Naive B cell (primary cell): ENCODE data around the gene SCLY. TPM values are rescaled to one million over a fixed set of nuclear protein-coding genes. Genes with fewer than 3 reads are reported as not detected.

Experiments used
- ATAC-seq, 2 donors: fragments of 150-1000 bp; cut with Tn5 transposase; 2 replicates each; pipeline ENCODE4 v1.10.0; 2021; ENCODE audit warnings: low read depth in 2 of 2, mild to moderate bottlenecking in 2 of 2, moderate library complexity in 2 of 2
- DNase-seq: peaks from one replicate; pipeline ENCODE4 v3.0.0; 2022
- H3K27ac Mint-ChIP-seq, 6 donors: one replicate each; pipeline ENCODE4 v1.8.0; 2020 to 2022; ENCODE audit warnings: mild to moderate bottlenecking in 6 of 6, mixed read lengths in 6 of 6, moderate library complexity in 5 of 6, inconsistent platforms in 2 of 6
- H3K27me3 Mint-ChIP-seq, 3 donors: one replicate each; pipeline ENCODE4 v1.8.0; 2021 to 2022; ENCODE audit warnings: mixed read lengths in 3 of 3, mild to moderate bottlenecking in 1 of 3
- H3K36me3 Mint-ChIP-seq, 2 donors: one replicate each; pipeline ENCODE4 v1.8.0; 2020 to 2022; ENCODE audit warnings: mixed read lengths in 2 of 2, inconsistent platforms in 1 of 2, mild to moderate bottlenecking in 1 of 2
- H3K4me1 Mint-ChIP-seq, 3 donors: one replicate each; pipeline ENCODE4 v1.8.0; 2020 to 2022; ENCODE audit warnings: mixed read lengths in 3 of 3, inconsistent platforms in 1 of 3, mild to moderate bottlenecking in 1 of 3, moderate library complexity in 1 of 3
- H3K4me3 Mint-ChIP-seq, 8 donors: one replicate each; pipeline ENCODE4 v1.8.0; 2020 to 2022; ENCODE audit warnings: mild to moderate bottlenecking in 8 of 8, mixed read lengths in 8 of 8, moderate library complexity in 8 of 8, inconsistent platforms in 2 of 8
- H3K9me3 Mint-ChIP-seq, 7 donors: one replicate each; pipeline ENCODE4 v1.8.0; 2020 to 2022; ENCODE audit warnings: mixed read lengths in 7 of 7, mild to moderate bottlenecking in 5 of 7, inconsistent platforms in 2 of 7, moderate library complexity in 1 of 7
- polyA plus RNA-seq, 6 donors: library from polyadenylated mRNA; unstranded; fragments of 300-500 nt; fragmentation: Illumina TruSeq; gene quantifications; one replicate each; pipeline ENCODE4 v1.2.3, GENCODE V29; 2021; ENCODE audit warnings: low read depth in 6 of 6

SCLY gene
- polyA plus RNA-seq, 6 donors from 2014 or later: 11.5 to 18.8 (median 15.6) TPM

DNA sequence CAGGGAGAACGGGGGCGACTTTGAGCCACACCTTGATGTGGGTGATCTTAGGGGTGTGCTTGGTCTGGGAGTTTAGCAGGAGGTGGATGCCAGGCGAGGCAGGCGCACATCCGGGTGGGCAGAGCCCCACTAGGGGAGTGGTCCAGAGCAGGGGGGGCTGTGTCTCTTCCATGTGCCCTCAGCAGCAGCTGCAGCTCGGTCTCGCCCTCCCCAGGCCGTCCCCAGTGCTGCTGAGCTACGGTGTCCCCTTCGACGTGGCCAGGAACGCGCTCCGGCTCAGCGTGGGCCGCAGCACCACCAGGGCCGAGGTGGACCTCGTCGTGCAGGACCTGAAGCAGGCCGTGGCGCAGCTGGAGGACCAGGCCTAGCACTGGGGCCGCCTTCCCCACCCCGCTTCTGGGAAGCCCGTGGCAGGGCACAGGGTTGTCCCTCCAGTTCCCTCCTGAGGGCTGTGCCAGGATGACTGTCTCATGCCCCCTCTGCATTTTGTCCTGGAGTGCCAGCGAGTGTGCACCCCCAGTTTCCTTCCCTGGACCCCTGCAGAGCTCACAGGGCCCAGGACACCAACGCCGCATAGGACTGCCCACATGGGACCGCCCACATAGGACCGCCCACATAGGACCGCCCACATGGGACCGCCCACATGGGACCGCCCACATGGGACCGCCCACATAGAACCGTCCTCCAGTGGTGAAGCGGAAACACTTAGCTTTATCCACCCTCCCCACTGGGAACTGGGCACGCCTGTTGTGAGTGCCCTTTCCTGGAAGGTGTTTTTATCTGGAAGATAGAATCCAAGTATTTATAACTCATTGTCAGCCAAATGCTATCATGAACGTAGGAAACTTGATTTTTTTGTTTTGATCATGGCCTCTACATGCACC, 37.4 kb downstream of the SCLY start:
- peak overlapping the region in 6 of 8 donors; percentile 41 to 88 (median 69) for H3K4me3 Mint-ChIP-seq
- H3K4me1 Mint-ChIP-seq: peaks cover 16 to 17% (median 16%) of the 10 kb centered on the region in 3 donors
- H3K27ac Mint-ChIP-seq: peak overlapping the region in 3 of 6 donors; percentile 73 to 90 (median 77)
- peaks cover 0 to 2% (median 0%) of the 10 kb centered on the region in 7 donors for H3K9me3 Mint-ChIP-seq
- H3K27me3 Mint-ChIP-seq: no peaks in the 10 kb centered on the region
- peak; percentile 25 for DNase-seq
- ATAC-seq: peak; percentile 79 to 93
- no peaks in the 10 kb centered on the region for H3K36me3 Mint-ChIP-seq

DNA sequence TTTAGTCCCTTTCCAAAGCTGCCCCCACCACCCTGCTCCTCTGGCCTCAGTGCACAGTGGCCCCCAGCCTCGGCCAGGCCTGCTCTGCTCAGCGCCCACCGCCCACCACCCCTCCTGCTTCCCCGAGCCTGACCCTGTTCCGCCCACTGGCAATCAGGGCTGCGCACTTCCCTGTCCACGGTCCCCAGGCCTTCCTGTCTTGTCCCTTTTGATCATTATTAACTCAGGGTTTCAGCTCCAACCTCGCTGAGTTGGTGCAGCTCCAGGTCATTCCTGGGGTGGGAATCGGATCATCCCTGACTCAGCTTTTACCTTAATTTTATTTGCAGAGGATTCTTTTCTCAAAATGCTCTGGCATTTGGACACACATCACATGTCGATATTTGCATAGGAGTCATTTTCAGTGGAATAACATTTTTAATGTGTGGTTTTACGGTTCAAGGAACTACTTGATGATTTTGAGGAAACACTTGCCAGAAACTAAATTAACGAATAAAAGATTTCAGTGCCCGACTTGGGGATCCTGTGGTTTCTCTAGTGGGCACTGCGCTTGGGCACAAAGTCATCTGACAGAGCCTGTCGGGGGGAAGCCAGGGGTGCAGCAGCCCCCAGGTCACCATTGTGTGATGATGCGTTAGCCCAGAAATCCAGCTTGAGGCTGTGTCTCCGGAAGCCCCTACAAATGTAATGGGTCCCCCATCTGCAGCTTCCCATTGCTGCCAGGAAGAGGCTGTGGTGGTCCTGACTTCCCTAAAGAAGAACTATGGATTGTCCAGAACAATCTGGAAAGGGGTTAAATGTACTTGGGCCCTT, 38.3 kb downstream of the SCLY start:
- peaks cover 0 to 2% (median 0%) of the 10 kb centered on the region in 7 donors for H3K9me3 Mint-ChIP-seq
- peak; percentile 24 to 47 for ATAC-seq
- peak overlapping the region in 5 of 6 donors; percentile 21 to 90 (median 77) for H3K27ac Mint-ChIP-seq
- peaks cover 14 to 16% (median 16%) of the 10 kb centered on the region in 3 donors for H3K4me1 Mint-ChIP-seq
- H3K27me3 Mint-ChIP-seq: no peaks in the 10 kb centered on the region
- H3K36me3 Mint-ChIP-seq: no peaks in the 10 kb centered on the region
- peak overlapping the region; percentile 1 to 88 (median 68) for H3K4me3 Mint-ChIP-seq
- peak; percentile 17 for DNase-seq

DNA sequence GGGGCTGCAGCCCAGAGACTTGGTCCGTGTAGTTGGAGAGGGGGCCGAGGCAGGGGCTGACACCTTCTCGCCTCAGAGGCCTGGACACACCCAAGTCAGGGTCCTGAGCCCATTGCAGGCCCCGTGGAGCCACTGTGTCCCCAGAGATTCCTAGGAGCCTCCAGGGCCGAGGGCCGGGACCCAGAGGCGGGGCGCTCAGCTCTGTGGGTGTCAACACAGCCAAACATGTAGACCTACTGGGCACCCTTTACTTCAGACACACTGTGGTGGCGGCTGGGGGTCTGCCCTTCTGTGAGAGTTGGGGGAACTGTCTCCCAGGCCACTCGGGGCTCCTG, 38.9 kb downstream of the SCLY start:
- peaks cover 0 to 2% (median 0%) of the 10 kb centered on the region in 7 donors for H3K9me3 Mint-ChIP-seq
- H3K36me3 Mint-ChIP-seq: no peaks in the 10 kb centered on the region
- peaks cover 14 to 16% (median 16%) of the 10 kb centered on the region in 3 donors for H3K4me1 Mint-ChIP-seq
- H3K4me3 Mint-ChIP-seq: peak overlapping the region in 5 of 8 donors; percentile 34 to 66 (median 52)
- no peak for ATAC-seq
- no peaks in the 10 kb centered on the region for H3K27me3 Mint-ChIP-seq
- DNase-seq: no peak
- peak overlapping the region in 1 of 6 donors; percentile 77 for H3K27ac Mint-ChIP-seq

DNA sequence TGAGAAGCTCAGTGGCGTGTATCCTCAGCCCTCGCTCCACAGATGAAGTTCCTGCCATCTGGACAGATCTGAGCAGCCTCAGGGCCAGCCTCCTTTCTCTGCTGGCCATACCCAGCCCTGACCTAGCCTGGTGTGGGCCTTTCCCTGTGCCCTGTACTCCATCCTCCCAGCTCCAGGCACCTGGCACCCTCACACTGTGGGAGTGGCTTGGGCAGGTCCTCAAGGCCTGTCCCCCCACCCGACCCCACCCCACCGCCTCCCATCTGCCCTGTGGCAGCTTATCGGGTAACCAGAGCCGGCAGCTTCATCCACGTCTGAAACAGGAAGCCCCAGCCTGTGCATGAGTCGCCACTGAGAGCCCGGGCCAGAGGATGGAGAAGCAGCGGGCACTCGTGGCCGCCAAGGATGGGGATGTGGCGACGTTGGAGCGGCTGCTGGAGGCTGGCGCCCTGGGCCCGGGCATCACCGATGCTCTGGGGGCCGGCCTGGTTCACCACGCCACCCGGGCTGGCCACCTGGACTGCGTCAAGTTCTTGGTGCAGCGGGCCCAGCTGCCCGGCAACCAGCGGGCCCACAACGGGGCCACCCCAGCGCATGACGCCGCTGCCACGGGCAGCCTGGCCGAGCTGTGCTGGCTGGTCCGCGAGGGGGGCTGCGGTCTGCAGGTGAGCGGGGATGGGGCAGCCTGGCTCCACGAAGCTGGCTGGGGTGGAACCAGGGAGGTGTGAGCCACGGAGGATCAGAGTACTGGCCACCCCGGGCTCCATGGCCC, 39.4 kb downstream of the SCLY start, which contains the start of gene ESPNL:
Gene ESPNL (plus strand): TSS at position 292 of the 772 bp plus-strand sequence. CDS start 80 bp downstream, at position 372.
- Mint-ChIP-seq H3K36me3 (no peaks in the 10 kb centered on the region), H3K27me3 (no peaks in the 10 kb centered on the region), H3K4me3 (peak within 1 kb of the TSS; percentile 1 to 88 (median 62)), H3K4me1 (peaks cover 14 to 16% (median 16%) of the 10 kb centered on the region in 3 donors), H3K27ac (peak within 1 kb of the TSS in 4 of 6 donors; percentile 21 to 90 (median 82)), H3K9me3 (peaks cover 0 to 2% (median 0%) of the 10 kb centered on the region in 7 donors)
- ATAC-seq (no peak), DNase-seq (no peak)

DNA sequence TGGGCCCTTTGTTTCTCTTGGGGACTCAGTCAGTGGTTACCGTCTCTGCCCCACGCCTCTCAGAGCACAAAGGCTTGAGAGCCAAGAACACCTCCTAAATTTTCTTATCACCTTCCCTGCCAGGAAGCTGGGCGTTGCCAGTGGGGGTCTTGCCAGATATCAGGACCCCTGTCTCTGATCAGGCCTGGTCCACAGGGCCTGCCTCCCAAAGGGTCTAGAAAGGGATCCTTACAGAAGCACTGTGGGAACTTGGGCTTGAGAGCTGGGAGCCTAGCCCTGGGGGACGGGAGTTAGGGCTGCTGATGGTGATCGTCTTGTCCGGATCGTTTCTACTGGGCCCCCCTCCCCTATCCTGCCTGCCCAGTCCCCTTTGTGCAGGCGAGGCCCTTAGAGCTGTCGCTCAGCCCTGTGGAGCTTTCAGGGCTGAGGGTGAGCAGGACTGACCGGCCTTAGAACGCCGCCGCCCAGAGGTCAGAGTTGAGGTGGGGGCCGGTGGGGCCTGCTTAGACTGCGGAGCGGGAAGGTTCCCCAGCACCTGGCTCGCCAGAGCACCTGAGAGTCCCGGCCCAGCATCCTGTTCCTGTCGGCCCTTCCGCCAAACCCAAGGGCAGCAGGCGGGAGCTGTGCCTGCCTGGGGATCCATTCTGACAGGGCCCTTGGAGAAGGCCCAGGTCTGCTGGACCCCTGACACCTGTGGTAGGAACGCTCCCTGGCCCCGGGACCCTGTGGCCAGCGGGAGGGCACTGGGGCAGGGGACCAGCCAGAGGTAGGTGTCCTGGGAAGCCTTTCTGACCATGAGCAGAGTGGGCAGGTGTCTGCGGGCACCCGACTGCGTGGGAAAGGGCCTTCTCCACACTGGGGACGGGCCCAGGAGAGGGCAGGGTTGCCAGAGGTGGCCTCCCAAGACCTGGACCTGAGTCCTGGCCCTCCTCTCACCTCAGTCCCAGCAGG, 40.3 kb downstream of the SCLY start:
- H3K27ac Mint-ChIP-seq: peak overlapping the region in 1 of 6 donors; percentile 15
- no peak for ATAC-seq
- H3K4me3 Mint-ChIP-seq: peak overlapping the region in 2 of 8 donors; percentile 41 to 59
- no peak for DNase-seq
- H3K27me3 Mint-ChIP-seq: no peaks in the 10 kb centered on the region
- H3K9me3 Mint-ChIP-seq: peaks cover 0 to 2% (median 0%) of the 10 kb centered on the region in 7 donors
- H3K4me1 Mint-ChIP-seq: peaks cover 14 to 16% (median 16%) of the 10 kb centered on the region in 3 donors
- no peaks in the 10 kb centered on the region for H3K36me3 Mint-ChIP-seq

DNA sequence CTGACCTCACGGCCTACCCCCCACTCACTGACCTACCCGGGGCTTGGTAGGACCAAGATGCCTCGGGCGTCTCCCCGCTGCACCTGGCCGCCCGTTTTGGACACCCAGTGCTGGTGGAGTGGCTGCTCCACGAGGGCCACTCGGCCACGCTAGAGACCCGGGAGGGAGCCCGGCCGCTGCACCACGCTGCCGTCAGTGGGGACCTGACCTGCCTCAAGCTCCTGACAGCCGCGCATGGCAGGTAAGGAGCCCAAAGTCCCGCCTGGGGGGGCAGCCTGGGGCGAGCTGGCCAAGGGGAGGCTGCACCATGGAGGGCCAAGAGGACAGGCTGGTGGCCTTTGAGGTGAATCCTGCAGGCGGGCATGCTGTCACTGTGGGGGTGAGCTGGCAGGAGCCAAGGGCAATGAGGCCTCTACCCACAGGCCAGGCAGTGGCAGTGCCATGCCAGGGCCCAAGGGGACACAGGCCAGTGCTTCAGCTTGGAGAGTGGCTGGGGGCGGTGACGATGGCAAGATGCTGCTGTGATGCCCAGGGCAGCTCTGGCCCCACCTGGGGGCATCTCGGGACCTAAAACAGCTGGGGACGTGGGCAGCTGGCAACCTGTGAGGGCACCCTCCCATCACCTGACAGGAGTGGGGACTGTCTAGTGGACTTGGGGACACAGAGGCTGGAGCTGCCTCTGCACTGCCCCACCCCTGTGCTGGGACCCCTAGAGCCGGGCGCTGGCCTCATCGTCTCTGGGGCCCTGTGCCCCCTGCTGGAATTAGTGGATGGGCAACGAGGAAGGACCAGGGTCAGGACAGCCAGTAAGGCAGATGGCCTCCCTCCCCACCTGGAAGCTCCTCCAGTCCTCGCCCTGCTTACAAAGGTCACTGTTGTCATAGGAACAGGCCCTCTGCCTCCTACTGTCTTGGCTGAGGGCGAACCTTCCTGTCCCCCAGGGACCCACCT, 41.4 kb downstream of the SCLY start:
- no peaks in the 10 kb centered on the region for H3K27me3 Mint-ChIP-seq
- H3K27ac Mint-ChIP-seq: peak overlapping the region in 1 of 6 donors; percentile 27

DNA sequence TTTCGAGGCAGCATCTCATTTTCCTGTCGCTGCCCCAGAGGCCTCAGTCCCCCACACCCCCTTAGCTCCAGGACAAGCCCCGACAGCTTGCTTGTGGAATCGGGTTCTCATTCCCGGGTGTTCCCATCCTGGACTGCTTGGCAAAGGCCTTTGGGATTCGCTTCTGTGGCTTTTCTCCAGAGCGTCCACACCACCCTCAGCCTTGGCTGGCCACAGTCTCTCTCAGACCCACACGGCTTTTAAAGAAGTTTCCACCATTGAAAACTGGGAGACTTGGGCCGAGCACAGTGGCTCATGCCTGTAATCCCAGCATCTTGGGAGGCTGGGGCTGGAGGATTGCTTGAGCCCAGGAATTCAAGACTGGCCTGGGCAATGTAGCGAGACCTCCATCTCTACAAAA, 42.1 kb downstream of the SCLY start:
- no peaks in the 10 kb centered on the region for H3K27me3 Mint-ChIP-seq
- no peaks in the 10 kb centered on the region for H3K36me3 Mint-ChIP-seq
- DNase-seq (no peak), ATAC-seq (no peak)
- peaks cover 0 to 2% (median 0%) of the 10 kb centered on the region in 7 donors for H3K9me3 Mint-ChIP-seq
- no peak overlapping the region for H3K27ac Mint-ChIP-seq
- no peak overlapping the region for H3K4me3 Mint-ChIP-seq
- H3K4me1 Mint-ChIP-seq: peaks cover 24 to 27% (median 26%) of the 10 kb centered on the region in 3 donors

More for the DNA sequence above, 41.4 kb downstream of the SCLY start:
- peaks cover 0 to 2% (median 0%) of the 10 kb centered on the region in 7 donors for H3K9me3 Mint-ChIP-seq
- peaks cover 17 to 23% (median 19%) of the 10 kb centered on the region in 3 donors for H3K4me1 Mint-ChIP-seq
- no peaks in the 10 kb centered on the region for H3K36me3 Mint-ChIP-seq
- DNase-seq (no peak), ATAC-seq (no peak)
- H3K4me3 Mint-ChIP-seq: no peak overlapping the region

DNA sequence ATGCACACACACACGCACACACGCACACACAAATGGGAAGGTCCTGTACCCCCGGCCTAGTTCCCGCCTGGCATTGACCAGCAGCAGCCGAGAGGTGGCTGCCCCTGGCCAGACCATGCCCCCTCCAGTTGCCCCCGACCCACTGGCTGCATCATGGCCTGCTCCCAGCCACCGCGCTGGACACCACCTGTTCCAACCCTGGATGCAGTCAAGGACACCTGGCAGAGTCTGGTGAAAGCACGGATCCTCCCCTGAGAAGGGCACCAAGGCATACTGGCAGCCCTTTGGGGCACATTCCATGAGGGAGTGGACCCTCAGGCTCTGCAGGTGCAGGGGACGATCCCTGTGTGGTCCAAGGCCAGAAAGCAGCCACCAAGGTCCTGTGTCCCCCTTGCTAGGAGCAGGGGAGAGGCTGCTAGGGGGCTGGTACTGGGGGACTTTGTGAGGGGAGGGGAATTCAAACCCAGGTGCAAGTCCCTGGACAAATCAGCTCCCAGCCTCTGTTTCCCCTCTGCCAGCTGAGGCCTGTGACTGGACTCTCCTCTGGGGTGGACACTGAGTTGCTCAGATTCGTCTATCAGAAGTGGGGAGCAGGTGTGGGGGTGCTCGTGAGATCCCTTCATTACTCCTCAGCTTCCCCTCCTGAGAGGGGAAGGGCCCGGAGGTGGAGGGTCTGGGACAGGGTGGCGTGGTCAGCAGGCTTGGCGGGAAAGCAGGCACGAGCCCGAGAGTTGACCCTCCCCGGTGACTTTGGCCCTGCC, 42.8 kb downstream of the SCLY start:
- Mint-ChIP-seq H3K36me3 (no peaks in the 10 kb centered on the region), H3K27ac (no peak overlapping the region), H3K9me3 (peaks cover 0 to 2% (median 0%) of the 10 kb centered on the region in 7 donors), H3K4me3 (no peak overlapping the region), H3K27me3 (no peaks in the 10 kb centered on the region), H3K4me1 (peaks cover 29 to 32% (median 32%) of the 10 kb centered on the region in 3 donors)
- ATAC-seq (no peak), DNase-seq (no peak)

DNA sequence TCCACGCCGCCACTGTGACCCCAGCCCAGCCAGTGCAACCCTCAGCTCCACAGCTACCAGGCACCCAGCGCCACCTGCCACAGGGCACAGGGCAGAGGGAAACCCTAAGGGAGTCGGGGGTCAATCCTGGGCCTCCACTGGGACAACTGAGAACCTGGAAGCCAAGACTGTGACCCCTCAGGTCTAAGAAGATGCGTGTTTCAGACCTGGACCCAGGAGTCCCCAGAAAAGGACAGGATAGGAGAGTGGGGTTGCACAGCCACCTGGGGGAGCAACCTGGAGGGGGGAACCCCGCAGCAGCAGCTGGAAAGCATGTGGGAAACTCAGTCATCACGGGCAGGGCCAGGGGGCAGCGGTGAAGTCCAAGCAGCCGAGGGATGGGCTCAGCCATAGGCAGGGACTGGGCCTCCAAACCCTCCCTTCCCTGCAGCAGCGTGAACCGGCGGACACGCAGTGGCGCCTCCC, 43.5 kb downstream of the SCLY start:
- Mint-ChIP-seq H3K4me1 (peaks cover 29 to 32% (median 32%) of the 10 kb centered on the region in 3 donors), H3K4me3 (peak overlapping the region in 1 of 8 donors; percentile 6), H3K27me3 (no peaks in the 10 kb centered on the region), H3K27ac (peak overlapping the region in 1 of 6 donors; percentile 80), H3K9me3 (no peaks in the 10 kb centered on the region), H3K36me3 (no peaks in the 10 kb centered on the region)
- no peak for ATAC-seq
- DNase-seq: no peak

DNA sequence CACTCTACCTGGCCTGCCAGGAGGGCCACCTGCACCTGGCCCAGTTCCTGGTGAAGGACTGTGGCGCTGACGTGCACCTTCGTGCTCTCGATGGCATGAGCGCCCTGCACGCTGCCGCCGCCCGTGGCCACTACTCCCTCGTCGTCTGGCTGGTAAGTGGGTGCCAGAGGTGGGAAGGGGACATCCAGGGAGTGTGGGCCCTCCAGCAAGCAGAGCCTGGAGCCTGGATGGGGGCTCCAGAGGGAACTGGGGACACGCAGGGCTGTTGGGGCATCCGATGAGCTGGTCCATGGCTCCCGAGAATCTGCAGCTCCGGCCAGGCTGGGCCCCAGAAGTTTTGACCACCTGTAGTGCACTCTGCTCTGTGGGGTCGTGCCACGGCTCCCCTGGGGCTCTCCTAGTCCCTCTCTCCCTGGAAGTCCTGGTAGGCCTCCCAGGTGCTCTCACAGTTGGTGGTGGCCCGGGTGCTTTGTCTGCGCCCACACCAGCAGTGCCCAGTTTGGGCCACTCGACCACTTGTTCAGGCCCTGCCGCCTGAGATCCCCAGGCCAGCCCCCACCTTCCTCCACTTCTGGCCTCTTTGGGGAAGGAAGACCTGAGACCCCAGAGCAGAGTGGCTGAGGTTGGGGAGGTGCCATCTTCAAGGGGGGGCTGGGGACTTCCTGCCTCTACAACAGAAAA, 44.0 kb downstream of the SCLY start:
- H3K27ac Mint-ChIP-seq: no peak overlapping the region
- DNase-seq: no peak
- no peaks in the 10 kb centered on the region for H3K9me3 Mint-ChIP-seq
- H3K36me3 Mint-ChIP-seq: no peaks in the 10 kb centered on the region
- no peaks in the 10 kb centered on the region for H3K27me3 Mint-ChIP-seq
- H3K4me1 Mint-ChIP-seq: peaks cover 27 to 32% (median 32%) of the 10 kb centered on the region in 3 donors
- no peak overlapping the region for H3K4me3 Mint-ChIP-seq
- ATAC-seq: no peak
